Nephron progenitor cell (in vitro differentiated cells): ENCODE measurements around the gene PIWIL4.

Experiments used
- DNase-seq: peaks from one replicate; pipeline ENCODE4 v3.0.0; 2021
- H3K27ac Mint-ChIP-seq: 2 replicates; pipeline ENCODE4 v1.8.0; 2021; ENCODE audit warnings: mild to moderate bottlenecking, moderate library complexity, mixed read lengths
- H3K27me3 Mint-ChIP-seq: 2 replicates; pipeline ENCODE4 v1.8.0; 2021; ENCODE audit warnings: mild to moderate bottlenecking, low read depth, mixed read lengths; ENCODE audit not compliant: poor library complexity
- H3K36me3 Mint-ChIP-seq: 2 replicates; pipeline ENCODE4 v1.8.0; 2021; ENCODE audit warnings: low read depth, mixed read lengths
- H3K4me1 Mint-ChIP-seq: 2 replicates; pipeline ENCODE4 v1.8.0; 2021; ENCODE audit warnings: mixed read lengths
- H3K4me3 Mint-ChIP-seq: 2 replicates; pipeline ENCODE4 v1.8.0; 2021; ENCODE audit warnings: mild to moderate bottlenecking, moderate library complexity, mixed read lengths
- H3K9me3 Mint-ChIP-seq: 2 replicates; pipeline ENCODE4 v1.8.0; 2021; ENCODE audit warnings: mild to moderate bottlenecking, moderate library complexity, mixed read lengths
- CTCF ChIP-seq: fragments of 200-600 bp; sonication (generic); IDR thresholded peaks from 2 replicates; pipeline ENCODE4 v1.5.0; 2021; ENCODE audit warnings: antibody characterized with exemption

PIWIL4 gene

DNA sequence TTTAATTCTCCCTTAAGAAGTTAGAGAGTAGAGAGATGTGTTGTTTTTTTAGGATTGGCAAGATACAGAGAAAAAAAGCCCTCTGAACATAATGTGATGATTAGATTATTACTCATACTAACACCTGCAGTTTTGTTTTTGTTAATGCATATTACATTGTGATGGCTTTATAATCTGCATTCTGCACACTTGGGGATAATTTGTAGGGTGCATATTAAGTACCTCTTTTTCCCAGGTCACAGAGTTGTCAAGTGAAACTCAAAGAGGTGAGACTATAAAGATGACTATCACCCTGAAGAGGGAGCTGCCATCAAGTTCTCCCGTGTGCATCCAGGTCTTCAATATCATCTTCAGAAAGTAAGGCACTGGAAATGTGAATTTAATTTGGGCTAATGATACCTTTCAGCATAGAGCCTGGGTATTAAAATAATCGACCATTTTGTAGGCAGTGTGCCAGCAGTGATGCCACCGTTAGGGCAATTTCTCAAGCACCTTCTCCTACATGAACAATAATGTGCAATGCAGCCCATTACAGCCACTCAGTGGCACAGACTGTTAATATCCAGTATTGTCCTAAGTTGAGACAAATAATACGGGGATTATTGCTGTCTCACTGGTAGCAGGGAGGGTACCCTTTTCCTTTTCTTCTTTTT lies 16.2 kb downstream of the PIWIL4 start:
- no peak for TF ChIP-seq CTCF
- H3K9me3 Mint-ChIP-seq: no peaks in the 10 kb centered on the region
- peaks cover 3% of the 10 kb centered on the region for H3K27me3 Mint-ChIP-seq
- no peak for DNase-seq
- H3K36me3 Mint-ChIP-seq: no peaks in the 10 kb centered on the region
- H3K4me3 Mint-ChIP-seq: no peak overlapping the region
- no peak overlapping the region for H3K27ac Mint-ChIP-seq
- peaks cover 18% of the 10 kb centered on the region for H3K4me1 Mint-ChIP-seq

- no peaks in the 10 kb centered on the region for H3K27me3 Mint-ChIP-seq
- no peak overlapping the region for H3K27ac Mint-ChIP-seq
- H3K36me3 Mint-ChIP-seq: no peaks in the 10 kb centered on the region
- no peak for DNase-seq
- H3K4me1 Mint-ChIP-seq: peaks cover 25% of the 10 kb centered on the region
- no peak for TF ChIP-seq CTCF
- H3K4me3 Mint-ChIP-seq: no peak overlapping the region
- H3K9me3 Mint-ChIP-seq: no peaks in the 10 kb centered on the region
These were observed 16.8 kb downstream of the PIWIL4 start for GRCh38 chr11:94583866-94584500.

DNA sequence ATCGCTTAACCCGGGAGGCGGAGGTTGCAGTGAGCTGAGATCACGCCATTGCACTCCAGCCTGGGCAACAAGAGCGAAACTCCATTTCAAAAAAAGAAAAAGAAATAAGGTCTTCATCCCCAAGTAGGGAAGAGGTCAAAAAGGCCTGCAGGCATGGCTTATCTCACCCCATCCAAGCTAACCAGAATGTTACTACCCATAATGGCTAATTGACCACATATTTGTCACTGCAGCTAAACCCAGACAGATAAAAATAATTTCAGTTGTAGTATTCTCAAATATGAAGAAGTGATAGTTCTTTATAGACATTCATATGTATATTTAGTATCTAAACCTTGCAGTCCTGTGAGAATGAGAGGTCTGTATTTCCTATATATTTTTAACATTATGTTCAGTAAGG lies 17.8 kb downstream of the PIWIL4 start:
- H3K36me3 Mint-ChIP-seq: no peaks in the 10 kb centered on the region
- no peak for TF ChIP-seq CTCF
- peaks cover 35% of the 10 kb centered on the region for H3K4me1 Mint-ChIP-seq
- no peak for DNase-seq
- no peaks in the 10 kb centered on the region for H3K27me3 Mint-ChIP-seq
- no peak overlapping the region for H3K27ac Mint-ChIP-seq
- no peaks in the 10 kb centered on the region for H3K9me3 Mint-ChIP-seq
- H3K4me3 Mint-ChIP-seq: no peak overlapping the region

- Mint-ChIP-seq H3K36me3 (no peaks in the 10 kb centered on the region), H3K4me3 (no peak overlapping the region), H3K27me3 (no peaks in the 10 kb centered on the region), H3K27ac (no peak overlapping the region), H3K4me1 (peaks cover 39% of the 10 kb centered on the region), H3K9me3 (no peaks in the 10 kb centered on the region)
- DNase-seq: no peak
- TF ChIP-seq CTCF: no peak
These were observed 18.2 kb downstream of the PIWIL4 start for GRCh38 chr11:94585399-94585798.

- H3K36me3 Mint-ChIP-seq: no peaks in the 10 kb centered on the region
- no peak for TF ChIP-seq CTCF
- peaks cover 39% of the 10 kb centered on the region for H3K4me1 Mint-ChIP-seq
- H3K27me3 Mint-ChIP-seq: peaks cover 5% of the 10 kb centered on the region
- no peak for DNase-seq
- no peak overlapping the region for H3K27ac Mint-ChIP-seq
- no peak overlapping the region for H3K4me3 Mint-ChIP-seq
- no peaks in the 10 kb centered on the region for H3K9me3 Mint-ChIP-seq
These were observed 19.4 kb downstream of the PIWIL4 start for GRCh38 chr11:94586546-94586945.

DNA sequence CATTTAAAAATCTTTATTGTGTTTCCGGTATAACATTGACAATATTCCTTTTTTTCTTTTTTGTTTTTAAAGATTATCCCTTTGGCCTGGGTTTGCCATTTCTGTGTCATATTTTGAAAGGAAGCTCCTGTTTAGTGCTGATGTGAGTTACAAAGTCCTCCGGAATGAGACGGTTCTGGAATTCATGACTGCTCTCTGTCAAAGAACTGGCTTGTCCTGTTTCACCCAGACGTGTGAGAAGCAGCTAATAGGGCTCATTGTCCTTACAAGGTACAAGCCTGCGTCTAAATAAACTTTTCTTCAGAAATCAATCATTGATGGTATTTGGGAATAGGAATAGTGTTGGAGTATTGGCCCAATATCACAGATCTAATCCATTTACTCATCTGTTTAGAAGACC lies 19.8 kb downstream of the PIWIL4 start:
- TF ChIP-seq CTCF: no peak
- H3K9me3 Mint-ChIP-seq: no peaks in the 10 kb centered on the region
- H3K27me3 Mint-ChIP-seq: peaks cover 5% of the 10 kb centered on the region
- DNase-seq: no peak
- H3K36me3 Mint-ChIP-seq: no peaks in the 10 kb centered on the region
- H3K27ac Mint-ChIP-seq: no peak overlapping the region
- no peak overlapping the region for H3K4me3 Mint-ChIP-seq
- peaks cover 39% of the 10 kb centered on the region for H3K4me1 Mint-ChIP-seq
